Measurements from ENCODE around the gene COX6B2.
A peak's percentile ranks its signal among the peaks of the same experiment; 100 is the strongest.
"Not testable (repeated sequence)": the region's sequence is repeated elsewhere in the genome, so short reads cannot be mapped to it uniquely, and the experiment has no call there.

COX6B2 gene

GRCh38 chr19:55341595-55342531 is 12.7 kb downstream of the COX6B2 start:
- no peak for DNase-seq (ENCODE audit: low spot score)

- DNase-seq (ENCODE audit: low spot score), result peak; percentile 30
Measured at GRCh38 chr19:55341171-55341588, 13.3 kb downstream of the COX6B2 start.

- no peak for DNase-seq (ENCODE audit: low spot score)
Measured at GRCh38 chr19:55340784-55341147, 13.8 kb downstream of the COX6B2 start.

- DNase-seq (ENCODE audit: low spot score), result no peak
Measured at GRCh38 chr19:55339889-55340783, 14.4 kb downstream of the COX6B2 start.

GRCh38 chr19:55339105-55339888 is 15.2 kb downstream of the COX6B2 start, which contains the start of gene KMT5C:
KMT5C (plus strand) TSS chr19:55339876; CDS start chr19:55341937, 2,061 bp downstream.
- peak; percentile 100 for DNase-seq (ENCODE audit: low spot score)

- no peak for DNase-seq (ENCODE audit: low spot score)
Measured at GRCh38 chr19:55336101-55336500, 18.4 kb downstream of the COX6B2 start.

GRCh38 chr19:55333870-55334269 is 20.6 kb downstream of the COX6B2 start:
- DNase-seq (ENCODE audit: low spot score), result no peak

- DNase-seq (ENCODE audit: low spot score), result not testable (repeated sequence)
Measured at GRCh38 chr19:55329791-55330190, 24.7 kb downstream of the COX6B2 start.

- DNase-seq (ENCODE audit: low spot score), result not testable (repeated sequence)
Measured at GRCh38 chr19:55328774-55329318, 25.7 kb downstream of the COX6B2 start.

GRCh38 chr19:55325172-55325571 is 29.3 kb downstream of the COX6B2 start, which contains the start of gene TMEM150B:
TMEM150B (minus strand) TSS chr19:55325341; CDS start chr19:55321036, 4,305 bp downstream.
- peak; percentile 46 for DNase-seq (ENCODE audit: low spot score)

GRCh38 chr19:55324662-55325061 is 29.9 kb downstream of the COX6B2 start:
- DNase-seq (ENCODE audit: low spot score), result no peak

GRCh38 chr19:55322204-55322885 is 32.2 kb downstream of the COX6B2 start:
- DNase-seq (ENCODE audit: low spot score), result no peak

GRCh38 chr19:55321466-55322137 is 32.9 kb downstream of the COX6B2 start:
- DNase-seq (ENCODE audit: low spot score), result no peak

- DNase-seq (ENCODE audit: low spot score), result no peak
Measured at GRCh38 chr19:55320844-55321419, 33.6 kb downstream of the COX6B2 start.

- DNase-seq (ENCODE audit: low spot score), result no peak
Measured at GRCh38 chr19:55319785-55320184, 34.7 kb downstream of the COX6B2 start.

- DNase-seq (ENCODE audit: low spot score), result no peak
Measured at GRCh38 chr19:55316646-55317045, 37.9 kb downstream of the COX6B2 start.

GRCh38 chr19:55315956-55316525 is 38.5 kb downstream of the COX6B2 start:
- no peak for DNase-seq (ENCODE audit: low spot score)

- no peak for DNase-seq (ENCODE audit: low spot score)
Measured at GRCh38 chr19:55314396-55314795, 40.1 kb downstream of the COX6B2 start.
